Measurements from ENCODE around the gene PAQR7. TPM values are rescaled to one million over a fixed set of nuclear protein-coding genes. Genes with fewer than 3 reads are reported as not detected.

PAQR7 gene
- total RNA-seq, 1 experiment from 2014 or later = 6.4 TPM

GRCh38 chr1:25826571-25826970 lies 48.9 kb downstream of the PAQR7 start:
- DNase-seq (no peak), ATAC-seq (no peak)
- Histone ChIP-seq H3K4me1 (ENCODE audit: insufficient read depth, low read length) (peaks cover 3% of the 10 kb centered on the region), H3K27me3 (ENCODE audit: low read length) (no peaks in the 10 kb centered on the region), H3K9me3 (ENCODE audit: low read length) (no peaks in the 10 kb centered on the region), H3K79me2 (ENCODE audit: low read length) (peaks cover 26% of the 10 kb centered on the region), H4K20me1 (ENCODE audit: low read length) (peaks cover 6% of the 10 kb centered on the region; the same call in 1 of the 2 replicates), H3K27ac (ENCODE audit: low read length) (no peak overlapping the region), H3K9ac (ENCODE audit: low read length) (no peak overlapping the region), H3K4me3 (ENCODE audit: low read length) (no peak overlapping the region), H3K4me2 (ENCODE audit: low read length) (no peak overlapping the region), H3F3A (ENCODE audit: low read length, unreplicated experiment) (no peaks in the 10 kb centered on the region), H3K9me2 (replicated peaks; ENCODE audit: low read length) (no peaks in the 10 kb centered on the region), H2AFZ (ENCODE audit: low read length) (no peak overlapping the region), H3K36me3 (ENCODE audit: low read depth, low read length) (peaks cover 41% of the 10 kb centered on the region; the same call in 1 of the 2 replicates)
- POLR2A ChIA-PET (ENCODE audit: unreplicated experiment) = no interaction called here
- CTCF ChIA-PET = no interaction called here
- no TSS peak for BruUV-seq (replicated peaks)
- TF ChIP-seq EZH2phosphoT487 (IDR thresholded peaks at IDR 0.05; ENCODE audit: borderline replicate concordance, low read length) = no peak
- no peak for TF ChIP-seq EZH2 (IDR thresholded peaks at IDR 0.05; ENCODE audit: low read length, unreplicated experiment)
- no peak for TF ChIP-seq CTCF (conservative IDR thresholded peaks at IDR 0.05; ENCODE audit: low read depth, low read length)
- intact Hi-C loops (cut with micrococcal nuclease) = no loop called here

- peaks cover 11% of the 10 kb centered on the region for H3K4me1 ChIP-seq (ENCODE audit: insufficient read depth, low read length)
- no peaks in the 10 kb centered on the region for H3K27me3 ChIP-seq (ENCODE audit: low read length)
- CTCF ChIA-PET = no interaction called here
- ATAC-seq (no peak), DNase-seq (peak; percentile 6)
- peaks cover 32% of the 10 kb centered on the region; the same call in 1 of the 2 replicates for H3K36me3 ChIP-seq (ENCODE audit: low read depth, low read length)
- BruUV-seq (replicated peaks) = no TSS peak
- no peaks in the 10 kb centered on the region for H3K9me2 ChIP-seq (replicated peaks; ENCODE audit: low read length)
- H3K4me2 ChIP-seq (ENCODE audit: low read length) = no peak overlapping the region
- H2AFZ ChIP-seq (ENCODE audit: low read length) = no peak overlapping the region
- peaks cover 11% of the 10 kb centered on the region; the same call in 1 of the 2 replicates for H4K20me1 ChIP-seq (ENCODE audit: low read length)
- no peak overlapping the region for H3K4me3 ChIP-seq (ENCODE audit: low read length)
- TF ChIP-seq EZH2phosphoT487 (IDR thresholded peaks at IDR 0.05; ENCODE audit: borderline replicate concordance, low read length) = no peak
- TF ChIP-seq CTCF (conservative IDR thresholded peaks at IDR 0.05; ENCODE audit: low read depth, low read length) = no peak
- no peak for TF ChIP-seq EZH2 (IDR thresholded peaks at IDR 0.05; ENCODE audit: low read length, unreplicated experiment)
- H3K9ac ChIP-seq (ENCODE audit: low read length) = no peak overlapping the region
- intact Hi-C loops (cut with micrococcal nuclease) = no loop called here
- H3K9me3 ChIP-seq (ENCODE audit: low read length) = no peaks in the 10 kb centered on the region
- H3K79me2 ChIP-seq (ENCODE audit: low read length) = peaks cover 34% of the 10 kb centered on the region
- POLR2A ChIA-PET (ENCODE audit: unreplicated experiment) = no interaction called here
- no peak overlapping the region for H3K27ac ChIP-seq (ENCODE audit: low read length)
- no peaks in the 10 kb centered on the region for H3F3A ChIP-seq (ENCODE audit: low read length, unreplicated experiment)
Observed at GRCh38 chr1:25825605-25826004, 49.9 kb downstream of the PAQR7 start.

DNA sequence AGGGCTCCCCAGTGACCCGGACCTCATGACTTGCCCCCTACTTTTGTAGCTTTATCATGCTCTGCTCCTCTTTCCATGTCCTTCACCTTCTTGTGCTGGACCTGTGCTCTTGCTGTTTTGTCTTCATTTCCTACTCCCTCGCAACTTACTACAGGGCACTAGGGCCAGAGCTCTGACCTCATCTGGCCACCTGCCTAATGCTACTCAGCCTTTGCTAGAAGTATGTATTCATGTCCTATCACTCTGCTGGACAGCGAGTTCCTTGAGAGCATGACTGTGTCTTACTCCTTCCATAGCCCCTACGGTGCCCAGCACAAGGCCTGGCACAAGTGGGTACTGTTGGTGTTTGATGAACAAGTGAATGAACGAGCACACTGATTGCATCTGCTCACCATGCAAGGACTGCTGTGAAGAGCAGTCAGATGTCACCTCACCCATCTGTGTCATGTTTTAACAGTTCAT lies 53.8 kb downstream of the PAQR7 start:
- ChIA-PET POLR2A (ENCODE audit: unreplicated experiment) (no interaction called here), CTCF (no interaction called here)
- no TSS peak for BruUV-seq (replicated peaks)
- no peak for TF ChIP-seq EZH2 (IDR thresholded peaks at IDR 0.05; ENCODE audit: low read length, unreplicated experiment)
- TF ChIP-seq CTCF (conservative IDR thresholded peaks at IDR 0.05; ENCODE audit: low read depth, low read length) = no peak
- no peak for TF ChIP-seq EZH2phosphoT487 (IDR thresholded peaks at IDR 0.05; ENCODE audit: borderline replicate concordance, low read length)
- H3F3A ChIP-seq (ENCODE audit: low read length, unreplicated experiment) = no peaks in the 10 kb centered on the region
- no peaks in the 10 kb centered on the region for H3K9me3 ChIP-seq (ENCODE audit: low read length)
- peaks cover 7% of the 10 kb centered on the region; the same call in 1 of the 2 replicates for H3K36me3 ChIP-seq (ENCODE audit: low read depth, low read length)
- DNase-seq (peak; percentile 25), ATAC-seq (no peak)
- no peak overlapping the region for H2AFZ ChIP-seq (ENCODE audit: low read length)
- no peak overlapping the region for H3K9ac ChIP-seq (ENCODE audit: low read length)
- peak overlapping the region; percentile 93 for H3K4me2 ChIP-seq (ENCODE audit: low read length)
- H3K27me3 ChIP-seq (ENCODE audit: low read length) = no peaks in the 10 kb centered on the region
- H3K79me2 ChIP-seq (ENCODE audit: low read length) = peaks cover 41% of the 10 kb centered on the region
- peaks cover 11% of the 10 kb centered on the region; the same call in 1 of the 2 replicates for H4K20me1 ChIP-seq (ENCODE audit: low read length)
- no peaks in the 10 kb centered on the region for H3K9me2 ChIP-seq (replicated peaks; ENCODE audit: low read length)
- peaks cover 23% of the 10 kb centered on the region for H3K4me1 ChIP-seq (ENCODE audit: insufficient read depth, low read length)
- H3K4me3 ChIP-seq (ENCODE audit: low read length) = peak overlapping the region; percentile 93
- intact Hi-C loops (cut with micrococcal nuclease) = loop anchor here (5.0 kb wide), 1 partner anchor 176 kb away; the partner anchor contains the start of gene PAFAH2
- no peak overlapping the region for H3K27ac ChIP-seq (ENCODE audit: low read length)

Measured in PC-3 (cell line).